HEK293T (cell line): Measurements from ENCODE around the gene CTNNBL1.

ENCODE experiments used
- BHLHE40 ChIP-seq: fragments of 450-650 bp; IDR thresholded peaks from 2 replicates; pipeline ENCODE4 v1.6.1; 2016; ENCODE audit warnings: mild to moderate bottlenecking, moderate library complexity, borderline replicate concordance
- CTBP1 ChIP-seq: fragments of 450-650 bp; IDR thresholded peaks from 2 replicates; pipeline ENCODE4 v1.6.1; 2016; ENCODE audit warnings: borderline replicate concordance
- HDGF ChIP-seq: fragments of 450-650 bp; IDR thresholded peaks from 2 replicates; pipeline ENCODE4 v1.6.1; 2017; ENCODE audit warnings: antibody characterized with exemption, borderline replicate concordance
- NFRKB ChIP-seq: fragments of 450-650 bp; IDR thresholded peaks from 2 replicates; pipeline ENCODE4 v1.6.1; 2016; ENCODE audit warnings: mild to moderate bottlenecking, moderate library complexity
- SP1 ChIP-seq: fragments of 450-650 bp; IDR thresholded peaks from 2 replicates; pipeline ENCODE4 v1.6.1; 2017
- ZNF384 ChIP-seq: fragments of 450-650 bp; IDR thresholded peaks from 2 replicates; pipeline ENCODE4 v1.6.1; 2016
- TF ChIP-seq, protein P1 (sequence below): fragments of 450-650 bp; IDR thresholded peaks from 2 replicates; pipeline ENCODE4 v1.6.1; 2016

DNA sequence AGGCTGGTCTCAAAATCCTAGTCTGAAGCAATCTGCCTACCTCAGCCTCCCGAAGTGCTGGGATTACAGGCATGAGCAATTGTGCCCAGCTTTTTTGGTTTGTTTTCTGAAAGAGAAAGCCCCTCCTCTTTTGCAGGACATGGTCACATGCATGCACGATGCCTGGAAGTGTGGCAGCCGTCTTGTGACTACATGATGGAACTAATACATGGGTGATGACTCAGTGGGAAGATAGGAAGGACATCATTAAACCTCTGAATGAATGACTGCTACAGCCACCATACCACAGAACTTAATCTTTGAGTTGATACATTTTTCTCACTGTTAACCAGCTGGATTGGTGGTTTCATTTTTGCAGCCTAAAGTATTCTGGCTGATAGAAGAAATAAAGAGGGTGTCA lies 13.4 kb upstream of the CTNNBL1 start:
- TF ChIP-seq NFRKB (no peak), CTBP1 (no peak), BHLHE40 (no peak), ZNF384 (no peak), SP1 (no peak), HDGF (no peak)
- TF ChIP-seq, protein P1, sequence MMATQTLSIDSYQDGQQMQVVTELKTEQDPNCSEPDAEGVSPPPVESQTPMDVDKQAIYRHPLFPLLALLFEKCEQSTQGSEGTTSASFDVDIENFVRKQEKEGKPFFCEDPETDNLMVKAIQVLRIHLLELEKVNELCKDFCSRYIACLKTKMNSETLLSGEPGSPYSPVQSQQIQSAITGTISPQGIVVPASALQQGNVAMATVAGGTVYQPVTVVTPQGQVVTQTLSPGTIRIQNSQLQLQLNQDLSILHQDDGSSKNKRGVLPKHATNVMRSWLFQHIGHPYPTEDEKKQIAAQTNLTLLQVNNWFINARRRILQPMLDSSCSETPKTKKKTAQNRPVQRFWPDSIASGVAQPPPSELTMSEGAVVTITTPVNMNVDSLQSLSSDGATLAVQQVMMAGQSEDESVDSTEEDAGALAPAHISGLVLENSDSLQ: no peak
